Myocyte (in vitro differentiated cells): ENCODE data around the gene RIPOR3. TPM values are rescaled to one million over a fixed set of nuclear protein-coding genes. Genes with fewer than 3 reads are reported as not detected.
"Not testable (repeated sequence)": the region's sequence is repeated elsewhere in the genome, so short reads cannot be mapped to it uniquely, and the experiment has no call there.

Experiments
- DNase-seq: peaks from one replicate; pipeline ENCODE4 v3.0.0-alpha.2; 2012; ENCODE audit warnings: low read depth
- total RNA-seq: library from RNA; depleted of rRNA; stranded (reverse); fragments of >200 nt; gene quantifications from 2 replicates; pipeline ENCODE4 v1.2.3, GENCODE V29; 2014

RIPOR3 gene
- total RNA-seq, 1 donor from 2014 or later, result 0.16 TPM

- no peak for DNase-seq
Observed at GRCh38 chr20:50578061-50578777, 113.1 kb downstream of the RIPOR3 start.

GRCh38 chr20:50577175-50578018, 113.9 kb downstream of the RIPOR3 start:
- peak; percentile 41 for DNase-seq

GRCh38 chr20:50575865-50576720, 115.2 kb downstream of the RIPOR3 start:
- peak; percentile 57 for DNase-seq

- DNase-seq, result no peak
Observed at GRCh38 chr20:50574586-50574985, 116.8 kb downstream of the RIPOR3 start.

- DNase-seq, result no peak
Observed at GRCh38 chr20:50574108-50574507, 117.2 kb downstream of the RIPOR3 start.

- DNase-seq, result peak; percentile 96
Observed at GRCh38 chr20:50572938-50573777, 118.2 kb downstream of the RIPOR3 start.

- DNase-seq, result no peak
Observed at GRCh38 chr20:50571466-50571865, 119.9 kb downstream of the RIPOR3 start.

GRCh38 chr20:50569864-50570836, 121.2 kb downstream of the RIPOR3 start:
- DNase-seq, result peak; percentile 47

GRCh38 chr20:50569487-50569863, 121.9 kb downstream of the RIPOR3 start:
- DNase-seq, result not testable (repeated sequence)

GRCh38 chr20:50568549-50568942, 122.8 kb downstream of the RIPOR3 start:
- DNase-seq, result no peak

- no peak for DNase-seq
Observed at GRCh38 chr20:50567860-50568548, 123.3 kb downstream of the RIPOR3 start.

GRCh38 chr20:50565871-50566270, 125.5 kb downstream of the RIPOR3 start:
- no peak for DNase-seq

- no peak for DNase-seq
Observed at GRCh38 chr20:50565383-50565782, 126.0 kb downstream of the RIPOR3 start.

- DNase-seq, result no peak
Observed at GRCh38 chr20:50563133-50563944, 128.0 kb downstream of the RIPOR3 start.

GRCh38 chr20:50562262-50562701, 129.1 kb downstream of the RIPOR3 start:
- peak; percentile 69 for DNase-seq

GRCh38 chr20:50561379-50562078, 129.8 kb downstream of the RIPOR3 start:
- DNase-seq, result peak; percentile 85

GRCh38 chr20:50560867-50561266, 130.5 kb downstream of the RIPOR3 start:
- no peak for DNase-seq
